GM18505 (cell line): ENCODE results near the gene NFU1.
"Not testable (repeated sequence)": the region's sequence is repeated elsewhere in the genome, so short reads cannot be mapped to it uniquely, and the experiment has no call there.

Experiments
- ATAC-seq: cut with Tn5 transposase; IDR thresholded peaks from one replicate; pipeline ENCODE4 v1.9.1; 2021; ENCODE audit not compliant: unreplicated experiment
- POLR2A ChIP-seq: IDR thresholded peaks from 4 replicates; pipeline ENCODE4 v1.6.1; 2011; ENCODE audit warnings: borderline replicate concordance; ENCODE audit not compliant: insufficient read depth, insufficient read length; ENCODE audit errors: extremely low read depth

NFU1 gene

DNA sequence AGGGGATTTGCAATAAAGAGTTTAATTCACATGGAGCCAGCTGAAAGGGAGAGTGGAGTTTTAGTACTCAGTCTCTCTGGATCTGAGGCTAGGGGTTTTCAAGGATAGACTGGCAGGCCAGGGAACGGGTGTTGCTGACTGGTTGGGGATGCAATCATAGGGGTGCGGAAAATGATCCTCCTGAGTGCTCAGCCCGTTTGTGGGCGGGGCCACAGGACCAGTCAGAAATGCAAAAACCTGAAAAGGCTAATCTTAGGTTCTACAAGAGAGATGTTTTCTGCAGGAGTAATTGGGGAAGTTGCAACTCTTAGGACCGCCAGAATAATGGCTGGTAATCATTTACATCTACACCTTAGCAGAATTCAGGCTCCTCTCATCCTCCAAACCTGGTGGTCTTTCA lies 2.5 kb downstream of the NFU1 start:
- TF ChIP-seq POLR2A = no peak
- ATAC-seq = no peak

- no peak for ATAC-seq
- no peak for TF ChIP-seq POLR2A
These were observed 7.6 kb downstream of the NFU1 start for GRCh38 chr2:69429491-69430183.

GRCh38 chr2:69428981-69429380 lies 8.3 kb downstream of the NFU1 start:
- TF ChIP-seq POLR2A = no peak
- ATAC-seq = no peak

DNA sequence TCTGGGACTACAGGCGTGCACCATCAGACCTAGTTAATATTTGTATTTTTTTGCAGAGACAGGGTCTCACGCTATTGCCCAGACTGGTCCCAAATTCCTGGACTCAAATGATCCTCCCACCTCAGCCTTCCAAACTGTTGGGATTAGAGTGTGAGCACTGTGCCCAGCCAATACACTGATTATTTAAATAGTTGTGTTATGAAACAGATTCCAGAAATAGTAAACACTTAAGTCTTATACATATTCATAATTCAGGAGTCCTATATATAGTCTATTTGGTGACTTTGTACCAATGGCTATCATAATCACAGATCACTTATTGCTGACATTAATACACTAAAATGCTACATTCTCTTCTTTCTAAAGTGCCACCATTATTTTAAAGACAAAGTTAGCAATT lies 12.8 kb downstream of the NFU1 start:
- no peak for TF ChIP-seq POLR2A
- ATAC-seq = no peak

GRCh38 chr2:69422198-69422597 lies 15.0 kb downstream of the NFU1 start:
- TF ChIP-seq POLR2A = no peak
- ATAC-seq = no peak

DNA sequence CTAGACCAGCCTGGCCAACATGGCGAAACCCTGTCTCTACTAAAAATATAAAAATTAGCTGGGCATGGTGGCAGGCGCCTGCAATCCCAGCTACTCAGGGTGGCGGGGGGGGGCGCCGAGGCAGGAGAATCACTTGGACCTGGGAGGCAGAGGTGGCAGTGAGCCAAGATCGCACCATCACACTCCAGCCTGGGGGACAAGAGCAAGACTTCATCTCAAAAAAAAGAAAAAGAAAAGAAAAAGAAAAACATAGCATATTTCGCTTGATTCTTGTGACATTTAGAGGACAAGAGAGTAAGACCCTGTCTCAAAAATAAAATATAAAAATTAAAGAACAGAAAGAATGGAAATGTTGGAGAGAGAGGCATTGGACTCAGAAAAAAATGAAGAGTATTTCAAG lies 18.1 kb downstream of the NFU1 start:
- ATAC-seq = not testable (repeated sequence)

DNA sequence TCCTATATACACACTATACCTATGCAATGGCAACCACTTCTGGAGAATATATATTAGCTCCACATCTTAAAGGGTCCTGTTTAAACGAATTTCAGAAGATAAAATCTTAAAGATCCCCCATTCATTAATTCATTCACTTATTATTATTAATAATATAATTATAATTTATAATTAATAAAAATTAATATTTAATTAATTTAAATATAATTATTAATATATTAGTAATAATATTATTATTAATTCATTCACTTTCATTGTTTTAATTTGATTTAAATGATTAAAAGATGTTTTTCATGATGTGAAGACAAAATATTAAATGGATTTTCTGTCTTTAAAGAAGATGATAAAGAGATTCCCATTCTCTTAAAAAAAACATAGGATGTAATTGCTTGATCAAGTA lies 21.1 kb downstream of the NFU1 start:
- no peak for ATAC-seq
- no peak for TF ChIP-seq POLR2A

- ATAC-seq = no peak
- TF ChIP-seq POLR2A = no peak
These were observed 26.1 kb downstream of the NFU1 start for GRCh38 chr2:69411120-69411519.

GRCh38 chr2:69405306-69405705 lies 31.9 kb downstream of the NFU1 start:
- TF ChIP-seq POLR2A = no peak
- ATAC-seq = no peak

- TF ChIP-seq POLR2A = no peak
- no peak for ATAC-seq
These were observed 37.1 kb downstream of the NFU1 start for GRCh38 chr2:69400121-69400520.

- TF ChIP-seq POLR2A = no peak
- no peak for ATAC-seq
These were observed 40.0 kb downstream of the NFU1 start for GRCh38 chr2:69397234-69397633.

DNA sequence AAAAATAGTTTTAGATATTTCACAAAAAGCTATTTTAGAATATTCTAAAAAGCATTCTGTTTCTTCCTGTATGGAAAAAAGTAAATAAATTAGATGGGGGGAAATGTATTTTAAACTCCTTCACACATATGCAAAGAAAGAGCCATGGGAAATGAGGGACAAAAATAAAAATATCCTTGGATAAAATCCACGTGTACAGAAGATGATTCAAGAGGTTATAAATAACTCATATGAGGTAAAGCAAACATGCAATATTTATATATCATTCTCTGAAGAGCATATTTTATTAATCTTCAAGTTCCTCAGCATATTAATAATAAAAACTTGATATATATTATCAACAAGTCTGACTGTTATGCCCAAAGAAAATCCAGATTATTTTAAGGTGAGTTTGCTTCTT lies 41.4 kb downstream of the NFU1 start:
- ATAC-seq = no peak
- TF ChIP-seq POLR2A = no peak

- no peak for ATAC-seq
These were observed 43.3 kb downstream of the NFU1 start for GRCh38 chr2:69393963-69394362.

GRCh38 chr2:69390471-69390870 lies 46.8 kb downstream of the NFU1 start:
- TF ChIP-seq POLR2A = no peak

More at GRCh38 chr2:69393963-69394362, 43.3 kb downstream of the NFU1 start:
- no peak for TF ChIP-seq POLR2A

GRCh38 chr2:69390001-69390400 lies 47.2 kb downstream of the NFU1 start:
- no peak for ATAC-seq
- no peak for TF ChIP-seq POLR2A

More at GRCh38 chr2:69390471-69390870, 46.8 kb downstream of the NFU1 start:
- ATAC-seq = no peak

DNA sequence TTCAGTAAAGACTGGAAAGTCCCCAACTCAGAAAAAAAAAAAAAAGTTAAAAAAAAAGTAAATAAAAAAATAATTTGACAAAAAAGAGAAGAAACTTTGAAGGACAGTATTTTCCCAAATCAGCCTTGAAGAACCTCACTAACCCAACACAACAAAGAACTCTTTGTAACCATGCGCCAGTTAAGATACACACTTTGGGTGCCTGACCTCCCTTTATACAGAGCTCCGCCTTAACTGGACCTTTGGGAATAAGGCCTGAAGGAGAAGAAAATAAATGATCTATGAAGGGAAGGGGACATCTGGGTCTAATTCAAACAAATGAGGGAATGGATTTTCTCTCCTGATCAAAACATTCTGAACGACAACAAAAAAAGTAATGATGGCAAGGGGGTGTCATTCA lies 48.0 kb downstream of the NFU1 start:
- no peak for TF ChIP-seq POLR2A
- ATAC-seq = no peak
